Breast epithelium (tissue), 3 donors: ENCODE measurements around the gene PLTP.
"Not testable (repeated sequence)": the region's sequence is repeated elsewhere in the genome, so short reads cannot be mapped to it uniquely, and the experiment has no call there.

ENCODE experiments used
- CTCF ChIP-seq, 3 donors: fragments of 450-650 bp; IDR thresholded peaks; one replicate each; pipeline ENCODE4 v1.5.1; 2016 to 2017; ENCODE audit warnings: antibody characterized with exemption in 3 of 3, mild to moderate bottlenecking in 3 of 3, moderate library complexity in 3 of 3
- POLR2A ChIP-seq: fragments of 450-650 bp; IDR thresholded peaks from one replicate; pipeline ENCODE4 v1.6.1; 2016; ENCODE audit warnings: antibody characterized with exemption, mild to moderate bottlenecking, moderate library complexity
- POLR2AphosphoS5 ChIP-seq, 3 donors: sonication (generic); formaldehyde crosslinking; IDR thresholded peaks; one replicate each; pipeline ENCODE4 v1.6.1; 2017; ENCODE audit warnings: antibody characterized with exemption in 3 of 3

GRCh38 chr20:45931680-45932079 is 19.7 kb upstream of the PLTP start:
- not testable (repeated sequence) for TF ChIP-seq POLR2A; CTCF (IDR thresholded peaks at IDR 0.05); POLR2AphosphoS5 (IDR thresholded peaks at IDR 0.05)
